Amniotic stem cell (primary cell): ENCODE results near the gene NR2C2AP.
"Not testable (repeated sequence)": the region's sequence is repeated elsewhere in the genome, so short reads cannot be mapped to it uniquely, and the experiment has no call there.

Experiments
- DNase-seq: peaks from one replicate; lab custom pipeline; 2025; lab: John Stamatoyannopoulos, UW

Gene NR2C2AP

DNA sequence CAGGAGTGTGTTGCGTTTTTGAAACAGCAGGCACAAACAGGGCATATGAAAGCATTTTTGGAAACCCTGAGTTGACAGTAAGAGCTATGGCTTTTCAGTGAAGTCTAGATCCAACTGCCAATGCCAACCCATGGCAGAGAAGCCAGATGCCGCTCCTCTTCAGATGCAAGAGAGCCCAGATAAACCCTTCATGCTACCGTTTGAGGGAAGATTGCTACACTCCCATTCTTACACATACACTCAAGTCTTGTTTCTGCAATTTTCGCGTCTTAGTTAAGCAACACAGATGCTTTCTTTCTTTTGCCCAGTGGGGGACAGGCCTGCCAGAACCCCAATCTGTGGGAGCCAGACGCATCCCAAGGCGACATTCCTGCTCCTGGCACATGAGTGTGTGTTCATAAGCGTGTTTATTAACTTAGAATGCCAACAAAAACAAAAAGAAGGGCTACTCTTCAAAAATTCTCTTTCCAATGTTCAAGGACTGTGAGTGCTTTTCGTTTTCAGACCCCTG, 21.7 kb downstream of the NR2C2AP start:
- DNase-seq = no peak

DNA sequence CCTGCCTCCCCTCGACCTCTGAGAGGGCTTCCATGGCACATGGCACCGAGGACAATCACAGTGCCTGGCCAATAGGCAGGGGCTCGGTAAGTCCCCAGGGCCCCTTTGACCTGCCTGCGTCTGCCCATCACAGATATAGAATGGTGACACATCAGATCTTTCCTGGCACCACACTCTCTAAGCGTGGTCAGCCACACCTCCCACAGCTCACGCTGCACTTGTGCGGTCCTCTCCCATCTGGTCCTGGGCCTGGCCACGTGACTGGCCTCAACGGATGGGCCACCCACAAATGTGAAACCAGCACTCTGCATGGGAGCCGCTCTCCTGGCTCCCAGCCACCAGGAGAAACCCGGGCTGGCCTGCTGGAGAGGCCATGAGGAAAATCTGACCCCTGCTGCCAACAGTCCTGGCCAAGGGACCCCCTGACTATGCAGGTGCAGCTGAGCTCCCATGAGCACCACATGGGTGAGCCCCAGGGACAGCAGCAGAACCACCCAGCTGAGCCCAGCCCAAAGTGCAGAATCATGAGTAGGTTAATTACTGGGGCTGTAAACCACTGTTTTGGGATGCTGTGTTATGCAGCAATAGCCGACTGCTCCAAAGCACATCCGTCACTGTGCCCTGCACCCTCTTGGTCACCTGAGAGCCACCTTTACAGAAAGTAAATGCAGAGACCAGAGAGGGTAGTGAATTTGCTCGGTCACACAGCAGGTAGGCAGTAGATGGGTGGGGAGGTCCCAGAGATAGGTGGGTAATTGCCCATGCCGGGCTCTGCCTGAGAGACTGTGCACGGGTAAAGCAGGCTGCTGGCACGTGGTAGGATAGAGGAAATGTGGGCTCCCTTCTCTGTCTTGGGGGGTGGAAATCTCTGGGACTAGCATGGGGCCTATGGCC, 23.4 kb downstream of the NR2C2AP start:
- no peak for DNase-seq

DNA sequence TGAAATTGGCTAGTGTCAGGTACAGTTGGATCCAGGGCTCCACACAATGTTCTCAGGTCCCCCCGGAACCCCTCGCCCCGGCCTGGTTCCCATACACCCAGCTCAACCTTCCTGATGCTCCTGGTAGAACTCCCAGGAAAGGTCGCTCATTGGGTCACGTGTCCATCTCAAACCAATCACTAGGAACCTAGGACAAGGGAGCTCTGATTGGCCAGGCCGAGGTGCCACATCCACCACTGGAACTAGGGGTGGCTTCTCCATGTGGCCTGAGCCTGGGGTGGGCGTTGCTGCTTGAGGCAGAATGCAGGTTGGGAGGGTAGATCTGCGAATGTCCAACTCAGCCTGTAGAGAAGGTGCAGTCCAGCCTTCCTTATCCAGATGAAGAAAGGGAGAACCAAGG, 26.3 kb downstream of the NR2C2AP start:
- no peak for DNase-seq

DNA sequence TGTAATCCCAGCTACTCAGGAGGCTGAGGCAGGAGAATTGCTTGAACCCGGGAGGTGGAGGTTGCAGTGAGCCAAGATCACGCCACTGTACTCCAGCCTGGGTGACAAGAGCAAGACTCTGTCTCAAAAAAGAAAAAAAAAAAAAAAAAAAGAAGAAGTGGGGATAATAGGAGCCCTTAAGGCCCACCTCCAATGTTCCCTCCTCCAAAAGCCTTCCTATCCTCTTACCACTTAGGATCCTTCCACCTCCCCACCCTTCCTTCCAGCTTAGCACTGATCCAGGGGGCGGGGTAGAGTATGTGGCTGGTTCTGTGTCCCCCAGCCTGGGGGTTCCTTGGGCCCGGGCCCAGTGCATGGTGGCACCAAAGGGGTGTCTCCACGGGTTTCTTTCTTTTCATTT, 30.0 kb downstream of the NR2C2AP start:
- DNase-seq = not testable (repeated sequence)

DNA sequence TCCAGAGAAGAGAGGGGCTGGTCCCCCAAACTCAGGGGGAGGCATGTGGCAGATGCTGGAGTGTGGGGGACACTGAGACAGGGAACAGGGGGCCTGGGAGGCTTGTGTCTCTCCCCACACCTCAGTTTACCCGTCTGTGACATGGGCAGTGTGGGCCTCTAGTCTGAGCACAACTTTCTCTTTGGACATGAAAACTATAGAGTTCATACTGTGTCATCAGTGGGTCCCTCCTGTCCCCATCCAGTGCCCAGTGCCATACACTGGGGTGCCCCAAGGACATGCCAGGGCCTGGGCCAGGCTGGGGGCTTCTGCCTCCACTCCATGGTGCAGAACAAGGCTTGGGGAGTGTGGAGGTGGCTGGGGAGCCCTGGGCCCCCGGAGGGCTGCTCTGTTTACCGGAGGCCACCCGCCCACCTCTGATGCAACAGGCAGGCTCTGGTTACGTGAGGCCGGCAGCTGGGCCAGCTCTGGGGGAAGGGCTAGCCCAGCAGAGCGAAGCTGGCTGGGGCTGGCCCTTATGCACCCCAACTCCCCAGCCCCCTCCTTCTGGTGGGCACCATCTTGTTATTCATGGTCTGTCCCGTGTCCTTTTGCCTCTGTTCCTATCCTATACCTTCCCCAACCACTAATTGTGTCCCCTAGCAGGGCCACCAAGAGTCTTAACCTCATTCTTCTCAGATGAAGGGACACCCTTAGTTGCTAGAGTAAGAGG, 31.2 kb downstream of the NR2C2AP start:
- no peak for DNase-seq

DNA sequence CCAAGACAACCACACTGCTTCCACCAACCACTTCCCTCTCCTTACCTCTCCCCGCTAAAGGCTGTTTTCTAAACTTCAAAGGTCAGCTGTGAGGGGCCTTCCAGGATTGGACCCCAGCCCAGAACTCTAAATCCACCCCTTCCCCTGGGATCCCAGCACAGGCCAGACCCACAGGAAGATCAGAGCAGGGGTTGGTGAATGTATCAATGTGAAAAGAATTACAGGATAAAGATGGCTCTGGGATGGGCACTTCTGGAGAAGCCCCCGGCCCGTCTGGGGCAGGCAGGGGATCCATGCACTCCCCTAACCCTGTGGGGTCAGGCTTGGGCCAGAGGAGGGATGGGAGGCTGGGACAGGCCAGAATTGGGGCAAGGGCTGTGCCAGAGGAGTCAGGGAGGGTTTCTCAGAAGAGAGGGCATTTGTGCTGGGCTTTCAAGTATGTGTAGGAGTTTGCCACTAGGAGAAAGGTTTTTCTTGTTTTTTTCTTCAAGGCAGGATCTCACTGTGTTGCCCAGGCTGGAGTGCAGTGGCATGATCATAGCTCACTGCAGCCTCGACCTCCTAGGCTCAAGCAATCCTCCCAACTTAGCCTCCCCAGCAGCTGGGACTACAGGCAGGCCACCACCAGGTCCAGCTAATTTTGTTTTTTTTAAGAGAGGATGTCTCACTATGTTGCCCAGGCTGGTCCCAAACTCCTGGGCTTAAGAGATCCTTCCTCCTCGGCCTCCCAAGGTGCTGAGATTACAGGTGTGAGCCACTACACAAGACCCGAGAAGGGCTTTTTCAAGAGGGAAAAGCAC, 32.1 kb downstream of the NR2C2AP start:
- DNase-seq = no peak

DNA sequence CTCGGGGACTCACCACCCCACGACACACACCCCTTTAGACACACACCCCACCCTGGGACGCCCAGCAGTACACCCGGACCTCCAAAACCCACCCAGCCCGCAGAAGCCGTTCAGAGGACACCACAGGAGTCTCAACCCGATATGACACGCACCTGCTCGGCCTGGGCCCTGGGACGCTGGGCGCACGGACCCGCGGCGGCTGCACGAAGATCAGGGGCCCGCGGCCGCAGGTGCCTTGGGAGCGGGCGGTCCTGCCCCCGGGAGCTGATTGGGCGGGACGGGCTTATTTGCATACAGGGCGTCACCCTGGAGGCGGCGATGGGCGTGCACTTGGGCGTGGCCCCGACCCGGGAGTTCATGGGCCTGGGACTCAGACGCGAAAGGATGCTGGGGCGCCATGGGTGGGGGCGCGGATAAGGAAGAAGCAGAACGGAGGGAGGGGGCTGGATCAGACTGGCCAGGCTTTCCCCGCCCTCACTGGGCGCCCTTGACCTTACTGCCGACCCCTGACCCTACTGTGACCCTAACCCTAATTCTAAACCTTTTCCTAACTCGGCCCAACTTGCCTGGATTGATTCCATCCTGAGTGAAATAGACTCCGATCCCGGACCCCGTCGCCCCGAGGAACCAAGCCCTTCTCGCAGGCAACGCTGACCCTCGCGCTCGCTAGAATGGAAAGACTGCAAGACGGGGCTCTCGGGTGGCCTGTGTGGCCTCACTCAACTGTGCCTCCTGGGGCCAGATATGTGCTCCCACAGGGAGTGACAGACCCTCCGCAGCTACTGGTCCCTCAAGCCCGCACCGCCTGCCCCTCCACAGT, 33.0 kb downstream of the NR2C2AP start, which contains the start of gene MEF2B:
TSS of gene MEF2B (minus strand) at position 211 of the 820 bp plus-strand sequence. CDS start 19,528 bp downstream, outside the sequence.
- no peak for DNase-seq

DNA sequence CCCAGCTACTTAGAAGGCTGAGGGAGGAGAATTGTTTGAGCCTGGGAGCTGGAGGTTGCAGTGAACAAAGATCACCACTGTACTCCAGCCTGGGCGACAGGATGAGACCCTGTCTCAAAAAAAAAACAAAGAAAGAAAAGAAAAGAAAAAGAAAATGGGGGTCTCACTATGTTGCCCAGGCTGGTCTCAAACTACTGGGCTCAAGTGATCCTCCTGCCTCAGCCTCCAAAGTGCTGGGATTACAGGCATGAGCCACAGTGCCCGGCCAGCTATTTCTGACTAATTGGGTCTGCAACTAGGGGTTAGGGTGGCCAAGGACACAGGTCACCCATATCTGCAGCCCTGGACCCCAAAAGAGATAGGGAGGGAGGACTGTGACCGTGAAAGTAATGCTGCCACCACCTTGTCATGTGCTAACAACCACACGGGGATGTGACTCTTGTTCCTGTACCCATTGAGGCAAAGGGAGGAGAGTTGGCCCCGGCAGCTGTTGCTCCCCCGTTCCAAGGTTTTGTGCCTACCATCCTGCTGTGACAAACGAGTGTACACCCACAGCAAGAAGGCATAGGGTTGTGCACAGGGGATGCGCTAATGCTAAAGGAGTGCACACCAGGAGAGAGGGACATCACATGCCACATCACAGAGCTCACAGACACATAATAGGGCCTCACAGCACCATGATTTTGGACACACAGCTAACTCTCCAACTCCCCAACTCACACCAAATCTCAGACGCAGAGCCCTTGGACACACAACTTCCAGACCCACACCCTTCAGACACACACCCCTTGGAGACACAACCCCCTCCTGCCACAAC, 33.8 kb downstream of the NR2C2AP start:
- DNase-seq = no peak

DNA sequence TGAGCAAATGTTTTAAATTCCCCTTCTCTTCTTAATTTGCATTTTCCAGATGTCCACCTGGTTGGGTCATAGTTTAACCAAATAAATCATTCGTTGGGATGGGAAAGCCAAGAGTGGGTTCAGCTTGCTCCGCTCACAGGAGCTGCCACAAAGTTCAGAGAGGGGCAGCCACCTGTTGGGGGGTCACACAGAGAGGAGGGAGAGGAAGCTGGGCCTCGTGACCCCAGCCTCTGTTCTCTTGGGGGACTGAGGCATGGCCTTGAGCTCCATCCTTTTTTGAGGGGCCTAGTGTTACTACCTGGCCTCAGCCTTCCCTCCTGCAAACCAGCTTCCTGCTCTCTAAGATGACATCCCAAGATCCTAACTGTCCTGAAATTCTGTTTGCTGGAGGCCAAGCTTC, 35.6 kb downstream of the NR2C2AP start:
- DNase-seq = no peak

DNA sequence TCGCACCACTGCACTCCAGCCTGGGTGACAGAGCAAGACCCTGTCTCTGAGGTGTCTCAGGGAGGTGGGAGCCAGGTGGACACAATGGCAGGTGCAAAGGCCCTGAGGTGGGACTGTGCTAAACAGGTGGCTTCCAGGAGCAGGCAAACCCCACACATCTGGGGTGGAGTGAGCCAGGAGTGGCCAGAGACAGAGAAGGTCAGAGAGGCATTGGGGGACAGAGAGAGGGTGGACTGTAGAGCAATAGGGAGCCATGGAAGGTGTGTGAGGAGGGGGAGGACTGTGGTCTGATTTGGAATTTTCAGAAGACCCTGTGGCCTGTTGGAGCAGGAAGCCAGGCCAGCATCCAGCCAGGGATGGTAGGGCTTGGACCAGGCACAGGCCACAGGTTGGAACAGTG, 37.8 kb downstream of the NR2C2AP start:
- no peak for DNase-seq

DNA sequence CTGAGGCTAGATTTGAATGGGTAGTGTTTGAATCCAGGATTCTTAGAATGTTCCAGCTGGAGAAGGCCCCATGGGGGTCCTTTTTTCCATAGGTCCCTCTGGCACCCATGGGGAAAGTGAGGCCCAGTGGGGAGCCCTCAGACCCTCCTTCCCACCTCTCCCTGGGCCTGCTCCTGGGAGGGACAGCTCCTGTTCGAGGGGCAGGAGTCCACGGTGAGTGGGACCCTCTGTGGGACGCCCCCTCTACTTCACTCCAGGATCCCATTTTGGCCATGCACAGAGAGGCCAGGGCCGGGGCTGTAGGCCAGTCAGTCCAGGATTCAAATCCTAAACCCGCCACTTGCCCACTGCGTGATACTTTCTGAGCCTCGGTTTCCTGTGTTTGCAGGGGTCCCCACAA, 40.7 kb downstream of the NR2C2AP start:
- no peak for DNase-seq

DNA sequence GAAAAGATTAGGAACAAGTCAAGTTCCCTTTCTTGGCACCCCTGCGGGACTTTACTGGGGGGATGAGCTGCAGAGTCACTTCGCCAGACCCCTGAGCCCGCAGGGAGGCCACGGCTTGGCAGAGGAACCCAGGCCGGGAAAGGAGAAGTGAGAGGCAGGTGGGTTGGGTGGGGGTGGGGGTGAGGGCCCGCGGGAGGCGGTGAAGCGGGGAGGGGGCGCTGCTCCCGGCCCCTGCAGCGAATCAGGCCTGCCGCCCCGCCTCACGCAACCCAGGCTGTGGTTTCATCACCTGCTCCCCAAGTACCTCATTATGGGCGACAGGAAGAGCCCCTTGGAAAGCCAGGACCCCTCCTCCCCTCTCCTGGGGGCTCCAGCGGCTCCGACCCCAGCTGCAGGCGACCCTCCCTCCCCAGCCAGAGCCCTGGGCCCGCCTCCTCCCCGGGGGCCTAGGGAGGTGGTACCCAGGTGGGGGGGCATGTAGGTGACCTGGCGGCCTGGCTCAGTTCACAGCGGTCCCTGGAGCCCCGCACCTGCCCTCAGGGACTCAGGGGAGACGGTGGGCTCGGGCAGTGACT, 42.7 kb downstream of the NR2C2AP start:
- DNase-seq = no peak

DNA sequence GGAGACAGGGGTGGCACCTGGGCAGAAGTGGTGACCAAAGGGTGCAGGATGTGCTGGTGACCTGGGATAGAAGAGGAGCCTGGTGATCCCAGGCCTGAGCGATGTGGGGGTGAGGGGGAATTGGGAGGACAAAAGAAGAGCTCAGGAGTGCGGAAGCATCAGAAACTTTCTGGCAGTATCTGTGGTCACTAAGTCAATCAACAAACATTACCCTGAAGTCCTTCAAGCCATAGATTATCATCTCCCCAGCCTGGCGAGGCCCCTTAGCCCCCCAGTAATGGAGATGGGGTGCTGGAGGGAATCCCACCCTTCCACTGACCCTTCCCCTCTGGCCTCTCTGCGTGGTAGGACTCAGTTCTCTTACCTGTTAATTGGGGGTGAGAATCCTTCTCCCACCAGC, 43.7 kb downstream of the NR2C2AP start:
- DNase-seq = no peak

DNA sequence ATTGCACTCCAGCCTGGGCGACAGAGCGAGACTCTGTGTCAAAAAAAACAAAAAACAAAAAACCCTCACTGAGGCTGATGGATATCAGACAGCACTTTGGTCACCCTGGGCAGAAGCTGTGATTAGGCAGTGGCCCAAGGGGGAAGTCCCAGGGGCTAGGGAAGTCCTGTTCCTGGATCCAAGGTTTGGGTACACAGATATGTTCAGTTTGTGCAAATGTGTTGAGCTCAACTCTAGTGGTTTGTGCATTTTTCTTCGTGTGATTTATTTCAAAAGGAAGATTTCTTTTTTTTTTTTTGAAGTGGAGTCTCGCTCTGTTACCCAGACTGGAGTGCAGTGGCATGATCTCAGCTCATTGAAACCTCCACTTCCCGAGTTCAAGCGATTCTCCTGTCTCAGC, 45.4 kb downstream of the NR2C2AP start:
- DNase-seq = no peak

DNA sequence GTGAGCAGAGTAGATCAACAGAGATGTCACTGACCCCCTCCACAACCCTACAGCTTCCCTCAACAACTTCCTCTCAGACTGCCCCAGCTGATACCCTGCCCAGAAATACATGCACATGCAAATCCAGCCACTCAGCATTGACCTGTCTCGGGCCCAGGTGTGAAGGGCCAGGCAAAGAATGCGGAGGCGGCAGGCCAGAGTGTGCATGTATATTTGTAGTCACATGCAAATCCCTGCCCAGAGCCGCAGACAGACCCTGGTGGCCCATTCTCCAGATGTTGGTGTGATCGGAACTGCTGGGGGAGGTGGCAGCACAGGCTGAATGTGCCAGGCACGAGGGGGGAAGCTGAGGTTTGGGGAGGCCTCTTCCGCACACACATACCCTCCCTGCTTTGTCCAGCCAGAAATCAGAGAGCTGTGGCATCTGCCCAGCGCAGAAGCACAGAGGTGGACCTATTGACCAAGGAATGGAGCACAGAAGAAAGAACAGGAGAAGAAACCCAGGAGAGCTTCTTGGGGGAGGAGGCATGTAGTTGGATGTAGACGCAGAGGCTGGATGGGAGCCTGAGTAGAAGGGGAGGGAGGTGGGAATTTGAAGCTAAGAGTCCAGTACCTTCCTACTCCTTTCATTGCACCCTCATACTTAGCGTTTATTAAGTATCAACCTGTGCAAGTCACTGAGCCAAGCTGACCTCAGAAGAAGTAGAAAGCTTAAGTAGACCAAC, 47.6 kb downstream of the NR2C2AP start:
- DNase-seq = no peak

DNA sequence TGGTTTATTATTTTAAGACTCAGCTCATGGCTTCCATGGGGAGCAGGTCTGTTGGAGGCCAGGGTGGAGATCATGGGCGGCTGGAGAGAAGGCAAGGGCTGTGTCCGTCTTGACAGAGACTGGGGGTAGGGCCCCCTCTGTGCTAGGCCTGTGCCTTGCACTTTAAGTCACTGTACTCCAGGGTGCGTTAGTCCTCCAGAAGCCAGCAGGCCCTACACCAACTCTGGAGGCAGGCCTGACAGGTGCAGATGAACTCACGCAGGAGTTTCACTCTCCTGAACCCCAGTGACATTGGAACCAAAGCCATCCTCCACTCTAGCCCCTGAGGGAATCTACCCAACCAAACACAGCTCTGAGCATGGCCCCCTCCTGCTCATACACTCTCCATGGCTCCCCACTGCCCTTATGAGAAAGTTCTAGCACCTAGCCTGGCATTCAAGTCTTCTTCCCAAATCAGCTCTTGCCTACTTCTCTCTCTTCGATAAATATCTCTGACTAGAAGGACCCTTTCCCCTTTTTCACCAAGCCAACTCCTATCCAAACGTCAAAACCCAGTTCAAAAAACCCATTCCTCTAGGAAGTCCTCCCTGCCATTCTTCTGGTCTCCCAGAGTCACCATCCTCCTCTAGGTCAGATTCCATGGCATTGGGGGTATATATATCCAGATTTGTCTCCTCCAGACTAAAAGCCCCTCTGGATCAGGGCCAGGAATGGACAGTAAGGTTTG, 48.3 kb downstream of the NR2C2AP start:
- no peak for DNase-seq

DNA sequence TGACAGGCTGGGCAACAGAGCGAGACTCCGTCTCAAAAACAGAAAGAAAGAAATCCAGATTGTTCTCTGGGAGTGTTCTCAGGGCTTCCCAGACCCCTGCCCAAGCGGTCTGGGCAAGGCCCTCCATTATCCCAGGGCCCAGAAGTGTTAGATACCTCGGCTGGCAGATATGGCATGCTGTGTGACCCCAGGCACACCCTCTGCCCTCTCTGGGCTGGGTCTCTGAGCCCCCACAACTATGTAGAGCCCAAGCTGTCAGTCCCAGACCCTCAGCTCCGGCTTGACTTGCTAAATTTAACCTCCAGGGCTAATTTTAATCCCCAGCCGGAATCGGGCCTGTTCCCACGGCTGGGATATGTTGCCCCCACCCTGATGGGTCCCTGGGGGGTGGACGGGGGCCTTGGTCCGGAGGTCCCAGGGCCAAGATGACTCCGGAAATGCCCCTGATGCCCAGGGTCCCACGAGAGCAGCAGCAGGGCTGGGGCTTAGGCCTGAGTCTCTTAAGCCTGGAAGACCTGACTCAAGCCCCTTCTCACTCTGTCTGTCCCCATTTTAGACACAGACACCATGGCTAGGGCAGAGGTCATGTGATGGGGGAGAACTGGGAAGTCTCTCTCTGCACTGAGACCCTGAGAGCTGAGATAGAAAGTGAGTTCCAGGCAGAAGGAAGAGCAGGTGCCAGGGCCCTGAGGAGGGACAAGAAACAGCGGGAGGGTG, 50.4 kb downstream of the NR2C2AP start:
- no peak for DNase-seq

DNA sequence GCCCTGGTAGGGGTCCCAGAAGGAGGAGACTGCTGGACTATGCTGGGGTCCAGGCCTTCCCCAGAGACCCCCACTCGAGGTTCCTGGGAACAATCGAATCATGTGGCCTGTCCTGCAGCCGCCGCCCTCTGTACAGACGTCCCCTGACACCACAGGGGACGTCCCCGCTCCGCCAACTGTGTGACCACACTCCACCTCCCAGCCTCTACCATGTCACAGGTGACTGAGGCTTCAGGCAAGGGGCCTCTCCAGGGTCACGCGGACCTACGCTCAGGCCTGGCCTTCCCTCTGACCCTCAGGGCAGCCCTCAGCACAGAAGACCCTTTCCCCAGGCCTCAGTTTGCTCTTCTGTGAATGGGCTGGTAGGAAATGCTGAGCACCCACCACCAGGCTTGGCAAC, 51.8 kb downstream of the NR2C2AP start:
- DNase-seq = no peak
